HepG2 (cell line): ENCODE data around the gene CNIH4. TPM values are rescaled to one million over a fixed set of nuclear protein-coding genes. Genes with fewer than 3 reads are reported as not detected.
A peak's percentile ranks its signal among the peaks of the same experiment; 100 is the strongest.

Experiments used
- CEBPZ ChIP-seq: IDR thresholded peaks from 2 replicates; pipeline ENCODE4 v1.6.1; 2012; ENCODE audit warnings: low read length, improper control_type of control experiment
- FOXC1 ChIP-seq: sonication (generic); formaldehyde crosslinking; IDR thresholded peaks from 2 replicates; pipeline ENCODE4 v1.8.0; 2022; ENCODE audit warnings: mild to moderate bottlenecking, missing genetic modification reagents, borderline replicate concordance
- GATA4 ChIP-seq: sonication (generic); IDR thresholded peaks from 2 replicates; pipeline ENCODE4 v1.6.1; 2016; ENCODE audit warnings: antibody characterized with exemption, low read depth, borderline replicate concordance
- MED1 ChIP-seq: sonication (generic); formaldehyde crosslinking; IDR thresholded peaks from 2 replicates; pipeline ENCODE4 v1.4.0; 2020; ENCODE audit warnings: missing genetic modification reagents
- MIXL1 ChIP-seq: IDR thresholded peaks from 2 replicates; pipeline ENCODE4 v1.6.1; 2016
- NBN ChIP-seq: fragments of 450-650 bp; conservative IDR thresholded peaks from 2 replicates; pipeline ENCODE4 v1.6.1; 2017
- NFKB2 ChIP-seq: sonication (generic); formaldehyde crosslinking; IDR thresholded peaks from 2 replicates; pipeline ENCODE4 v1.4.0; 2020; ENCODE audit warnings: missing genetic modification reagents, borderline replicate concordance
- TBP ChIP-seq: sonication (generic); formaldehyde crosslinking; IDR thresholded peaks from 2 replicates; pipeline ENCODE4 v1.5.0; 2020; ENCODE audit warnings: missing genetic modification reagents
- XBP1 ChIP-seq: sonication (generic); formaldehyde crosslinking; IDR thresholded peaks from 2 replicates; pipeline ENCODE4 v1.5.0; 2020; ENCODE audit warnings: missing genetic modification reagents
- ZIK1 ChIP-seq: sonication (generic); formaldehyde crosslinking; IDR thresholded peaks from 2 replicates; pipeline ENCODE4 v1.5.0; 2020; ENCODE audit warnings: mild to moderate bottlenecking, low read depth, missing genetic modification reagents, borderline replicate concordance
- ZNF136 ChIP-seq: sonication (generic); formaldehyde crosslinking; IDR thresholded peaks from 2 replicates; pipeline ENCODE4 v1.8.1; 2022; ENCODE audit warnings: low read depth, mild to moderate bottlenecking, moderate library complexity, missing genetic modification reagents
- ZNF24 ChIP-seq: fragments of 450-650 bp; IDR thresholded peaks from 2 replicates; pipeline ENCODE4 v1.6.1; 2017; ENCODE audit warnings: antibody characterized with exemption, mild to moderate bottlenecking
- ZNF274 ChIP-seq: sonication (generic); formaldehyde crosslinking; IDR thresholded peaks from 2 replicates; pipeline ENCODE4 v1.5.1; 2020; ENCODE audit warnings: mild to moderate bottlenecking, missing genetic modification reagents
- ZNF451 ChIP-seq: sonication (generic); formaldehyde crosslinking; IDR thresholded peaks from 2 replicates; pipeline ENCODE4 v1.5.0; 2020; ENCODE audit warnings: mild to moderate bottlenecking, missing genetic modification reagents
- ZNF557 ChIP-seq: sonication (generic); formaldehyde crosslinking; IDR thresholded peaks from 2 replicates; pipeline ENCODE4 v1.4.0; 2020; ENCODE audit warnings: missing genetic modification reagents
- ZNF710 ChIP-seq: sonication (generic); formaldehyde crosslinking; IDR thresholded peaks from 2 replicates; pipeline ENCODE4 v1.5.0; 2020; ENCODE audit warnings: mild to moderate bottlenecking, missing genetic modification reagents, borderline replicate concordance
- ZNF768 ChIP-seq: sonication (generic); formaldehyde crosslinking; IDR thresholded peaks from 2 replicates; pipeline ENCODE4 v1.4.0; 2020; ENCODE audit warnings: missing genetic modification reagents
- ZNF782 ChIP-seq: sonication (generic); formaldehyde crosslinking; IDR thresholded peaks from 2 replicates; pipeline ENCODE4 v1.4.0; 2020; ENCODE audit warnings: missing genetic modification reagents, mild to moderate bottlenecking, borderline replicate concordance
- polyA plus RNA-seq, 8 experiments: library from polyadenylated mRNA; depleted of rRNA in 3 of 8; stranded (reverse) in 7 of 8; unstranded in 1 of 8; fragments of >200 nt; fragmentation: Illumina TruSeq in 4 of 8; extraction: Trizol in 4 of 8; gene quantifications; 2 replicates each; pipeline versions ENCODE4 v1.2.1 to v1.2.3, GENCODE V29; 2011 to 2016; ENCODE audit warnings: low read depth in 4 of 8, missing spikeins in 1 of 8, mixed read lengths in 1 of 8; ENCODE audit not compliant: insufficient read depth in 1 of 8
- total RNA-seq, 5 experiments: library from RNA; depleted of rRNA; stranded (reverse); fragments of >200 nt; fragmentation: Illumina TruSeq; extraction: Trizol; gene quantifications; 2 replicates each; pipeline ENCODE4 v1.2.3, GENCODE V29; 2016; ENCODE audit warnings: low read depth in 1 of 5
- TF ChIP-seq, protein P1 (sequence below): IDR thresholded peaks from 2 replicates; pipeline ENCODE4 v1.6.1; 2012; ENCODE audit warnings: inconsistent platforms
- TF ChIP-seq, protein P2 (sequence below): sonication (generic); formaldehyde crosslinking; IDR thresholded peaks from 2 replicates; pipeline ENCODE4 v1.4.0; 2020; ENCODE audit warnings: missing genetic modification reagents, mild to moderate bottlenecking, borderline replicate concordance
- TF ChIP-seq, protein P3 (sequence below): sonication (generic); formaldehyde crosslinking; IDR thresholded peaks from 2 replicates; pipeline ENCODE4 v1.5.0; 2020; ENCODE audit warnings: missing genetic modification reagents

CNIH4 gene
- total and polyA plus RNA-seq, 2 of the 13 experiments (the other 11 are each of a cell fraction or from before 2014, with no cell fraction given): 51.8 to 52.9 TPM

- TF ChIP-seq MIXL1 (CRISPR knock-in tag) (peak; percentile 67; the same call in 1 of the 2 replicates), TBP (CRISPR knock-in tag) (0 out of 2 replicates have a peak, but pooled peaks have one; percentile 41), ZNF24 (no peak), CEBPZ (no peak), NFKB2 (CRISPR knock-in tag) (peak; percentile 50; the same call in 1 of the 2 replicates), ZNF710 (no peak), ZNF136 (CRISPR knock-in tag) (peak; percentile 72; the same call in 1 of the 2 replicates), ZIK1 (CRISPR knock-in tag) (0 out of 2 replicates have a peak, but pooled peaks have one; percentile 35), GATA4 (peak; percentile 68; the same call in 1 of the 2 replicates), ZNF782 (CRISPR knock-in tag) (peak; percentile 66), ZNF768 (CRISPR knock-in tag) (0 out of 2 replicates have a peak, but pooled peaks have one; percentile 43), FOXC1 (peak; percentile 75), NBN (no peak), ZNF274 (CRISPR knock-in tag) (peak; percentile 41; the same call in 1 of the 2 replicates), ZNF451 (CRISPR knock-in tag) (no peak), XBP1 (CRISPR knock-in tag) (no peak), ZNF557 (CRISPR knock-in tag) (no peak), MED1 (CRISPR knock-in tag) (peak; percentile 21; the same call in 1 of the 2 replicates)
- TF ChIP-seq, protein P1, sequence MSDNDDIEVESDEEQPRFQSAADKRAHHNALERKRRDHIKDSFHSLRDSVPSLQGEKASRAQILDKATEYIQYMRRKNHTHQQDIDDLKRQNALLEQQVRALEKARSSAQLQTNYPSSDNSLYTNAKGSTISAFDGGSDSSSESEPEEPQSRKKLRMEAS: peak; percentile 48; the same call in 1 of the 2 replicates
- TF ChIP-seq, protein P2, sequence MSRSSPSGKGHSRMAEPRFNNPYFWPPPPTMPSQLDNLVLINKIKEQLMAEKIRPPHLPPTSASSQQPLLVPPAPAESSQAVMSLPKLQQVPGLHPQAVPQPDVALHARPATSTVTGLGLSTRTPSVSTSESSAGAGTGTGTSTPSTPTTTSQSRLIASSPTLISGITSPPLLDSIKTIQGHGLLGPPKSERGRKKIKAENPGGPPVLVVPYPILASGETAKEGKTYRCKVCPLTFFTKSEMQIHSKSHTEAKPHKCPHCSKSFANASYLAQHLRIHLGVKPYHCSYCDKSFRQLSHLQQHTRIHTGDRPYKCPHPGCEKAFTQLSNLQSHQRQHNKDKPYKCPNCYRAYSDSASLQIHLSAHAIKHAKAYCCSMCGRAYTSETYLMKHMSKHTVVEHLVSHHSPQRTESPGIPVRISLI (CRISPR knock-in tag): peak; percentile 86
- TF ChIP-seq, protein P3, sequence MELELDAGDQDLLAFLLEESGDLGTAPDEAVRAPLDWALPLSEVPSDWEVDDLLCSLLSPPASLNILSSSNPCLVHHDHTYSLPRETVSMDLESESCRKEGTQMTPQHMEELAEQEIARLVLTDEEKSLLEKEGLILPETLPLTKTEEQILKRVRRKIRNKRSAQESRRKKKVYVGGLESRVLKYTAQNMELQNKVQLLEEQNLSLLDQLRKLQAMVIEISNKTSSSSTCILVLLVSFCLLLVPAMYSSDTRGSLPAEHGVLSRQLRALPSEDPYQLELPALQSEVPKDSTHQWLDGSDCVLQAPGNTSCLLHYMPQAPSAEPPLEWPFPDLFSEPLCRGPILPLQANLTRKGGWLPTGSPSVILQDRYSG (CRISPR knock-in tag): peak; percentile 70; the same call in 1 of the 2 replicates
Measured at GRCh38 chr1:224356685-224357625, at the start of gene CNIH4 (continued).
